ENCODE data around the gene SAG. TPM values are rescaled to one million over a fixed set of nuclear protein-coding genes. Genes with fewer than 3 reads are reported as not detected.

The SAG gene
- not detected for polyA plus RNA-seq

- H3K27ac Mint-ChIP-seq = no peak within 1 kb of the TSS
These were observed at the start of gene SAG for GRCh38 chr2:233307565-233307964. SAG (plus strand) TSS chr2:233307816; CDS start chr2:233309190, 1,374 bp downstream.

GRCh38 chr2:233258211-233258610, 49.4 kb upstream of the SAG start:
- H3K27ac Mint-ChIP-seq = peak overlapping the region in 1 of 3 donors; percentile 25
- H3K4me1 Mint-ChIP-seq = peaks cover 21 to 46% (median 45%) of the 10 kb centered on the region in 3 donors
- H3K36me3 Mint-ChIP-seq = peaks cover 7% of the 10 kb centered on the region
- H3K9me3 Mint-ChIP-seq = no peaks in the 10 kb centered on the region
- H3K27me3 Mint-ChIP-seq = no peaks in the 10 kb centered on the region
- H3K4me3 Mint-ChIP-seq = peak overlapping the region in 1 of 4 donors; percentile 47

More at GRCh38 chr2:233307565-233307964, at the start of gene SAG:
- Mint-ChIP-seq H3K36me3 (no peaks in the 10 kb centered on the region), H3K27me3 (peaks cover 5% of the 10 kb centered on the region), H3K4me3 (no peak within 1 kb of the TSS), H3K4me1 (peaks cover 6 to 11% (median 7%) of the 10 kb centered on the region in 3 donors), H3K9me3 (no peaks in the 10 kb centered on the region)

DNA sequence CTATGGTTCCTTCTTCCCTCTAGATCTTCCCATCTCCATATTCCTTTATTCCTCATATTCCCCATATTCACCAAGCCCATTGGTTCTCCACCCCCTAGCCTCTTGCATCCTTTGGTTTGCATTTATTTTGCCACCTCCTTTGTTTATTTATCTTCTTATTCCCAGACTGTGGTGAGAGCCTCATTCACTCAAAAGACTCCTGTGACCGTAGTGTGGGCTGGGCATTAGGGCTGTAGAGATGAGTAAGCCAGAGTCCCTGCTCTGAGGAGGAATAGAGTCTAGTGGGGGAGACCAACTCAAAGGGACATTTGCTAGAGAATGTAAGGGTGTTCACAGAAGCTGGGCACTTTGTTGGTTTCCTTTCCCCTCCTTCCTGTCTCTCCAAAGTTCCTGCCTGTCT, 47.9 kb upstream of the SAG start:
- H3K4me3 Mint-ChIP-seq = peak overlapping the region in 3 of 4 donors; percentile 12 to 49 (median 17)
- peak overlapping the region; percentile 39 to 71 (median 65) for H3K27ac Mint-ChIP-seq
- H3K4me1 Mint-ChIP-seq = peaks cover 11 to 38% (median 36%) of the 10 kb centered on the region in 3 donors
- H3K9me3 Mint-ChIP-seq = no peaks in the 10 kb centered on the region
- H3K36me3 Mint-ChIP-seq = peaks cover 9% of the 10 kb centered on the region
- no peaks in the 10 kb centered on the region for H3K27me3 Mint-ChIP-seq

GRCh38 chr2:233260661-233261060, 47.0 kb upstream of the SAG start:
- Mint-ChIP-seq H3K27ac (peak overlapping the region in 1 of 3 donors; percentile 18), H3K36me3 (peaks cover 11% of the 10 kb centered on the region), H3K4me1 (peaks cover 6 to 31% (median 29%) of the 10 kb centered on the region in 3 donors)

DNA sequence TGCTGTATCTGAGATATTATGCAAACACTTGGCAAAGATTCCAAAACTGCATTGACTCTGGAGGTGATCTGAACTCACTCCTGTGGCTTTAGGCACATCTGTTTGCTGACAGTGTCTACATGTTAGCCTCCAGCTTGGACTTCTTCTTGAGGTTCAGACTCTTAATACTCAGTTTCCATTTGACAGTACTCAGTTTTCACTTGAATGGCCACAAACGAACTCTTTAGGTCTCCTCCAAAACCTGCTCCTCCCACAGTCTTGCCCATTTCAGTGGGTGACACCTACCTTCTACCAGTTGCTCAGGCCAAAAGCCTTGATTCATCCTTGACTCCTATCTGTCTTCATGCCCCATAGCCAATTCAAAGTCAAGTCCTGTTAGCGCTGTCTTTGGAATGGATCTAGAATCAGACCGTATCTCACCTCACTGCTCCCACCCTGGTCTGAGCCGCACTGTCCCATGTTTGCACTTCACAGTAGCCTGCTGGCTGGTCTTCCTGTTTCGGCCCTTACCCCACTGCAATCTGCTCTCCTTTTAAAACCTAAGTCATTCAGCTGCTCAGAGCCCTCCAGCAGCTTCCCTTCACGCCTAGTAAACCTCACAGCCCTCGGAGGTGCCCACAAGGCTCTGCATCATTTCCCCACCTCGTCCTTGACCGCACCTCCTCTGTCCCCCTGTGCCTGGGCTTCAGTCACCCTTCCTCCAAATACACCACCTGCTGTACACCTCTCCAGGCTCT, 45.6 kb upstream of the SAG start:
- Mint-ChIP-seq H3K27me3 (no peaks in the 10 kb centered on the region), H3K36me3 (peaks cover 14% of the 10 kb centered on the region), H3K4me3 (peak overlapping the region in 1 of 4 donors; percentile 74), H3K27ac (peak overlapping the region in 2 of 3 donors; percentile 41 to 89), H3K9me3 (no peaks in the 10 kb centered on the region), H3K4me1 (peaks cover 8 to 30% (median 27%) of the 10 kb centered on the region in 3 donors)

More at GRCh38 chr2:233260661-233261060, 47.0 kb upstream of the SAG start:
- Mint-ChIP-seq H3K27me3 (no peaks in the 10 kb centered on the region), H3K9me3 (no peaks in the 10 kb centered on the region), H3K4me3 (no peak overlapping the region)

DNA sequence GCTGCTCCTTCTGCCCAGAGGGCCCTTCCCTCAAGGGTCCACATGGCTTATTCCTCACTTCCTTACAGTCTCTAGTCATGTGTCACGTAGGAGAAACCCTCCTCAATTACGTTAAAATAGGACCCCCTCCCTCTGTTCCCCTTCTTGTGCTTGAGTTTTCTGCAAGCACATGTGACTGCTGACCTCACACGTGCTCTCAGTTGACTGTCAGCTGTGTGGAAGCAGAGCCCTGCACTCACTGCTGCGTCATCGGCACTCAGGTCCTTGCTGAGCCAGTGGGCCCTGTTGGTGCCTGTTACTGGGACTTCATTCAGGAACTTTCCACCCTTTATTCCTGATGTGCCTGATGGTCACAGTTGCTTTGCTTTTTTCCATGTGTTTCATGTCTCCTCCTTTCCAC, 45.1 kb upstream of the SAG start:
- no peaks in the 10 kb centered on the region for H3K9me3 Mint-ChIP-seq
- peaks cover 14% of the 10 kb centered on the region for H3K36me3 Mint-ChIP-seq
- H3K4me1 Mint-ChIP-seq = peaks cover 12 to 34% (median 30%) of the 10 kb centered on the region in 3 donors
- peak overlapping the region in 1 of 4 donors; percentile 74 for H3K4me3 Mint-ChIP-seq
- H3K27ac Mint-ChIP-seq = peak overlapping the region; percentile 33 to 65 (median 51)
- no peaks in the 10 kb centered on the region for H3K27me3 Mint-ChIP-seq

- Mint-ChIP-seq H3K27ac (peak overlapping the region in 2 of 3 donors; percentile 33 to 51), H3K4me3 (no peak overlapping the region), H3K27me3 (no peaks in the 10 kb centered on the region), H3K4me1 (peaks cover 17 to 38% (median 35%) of the 10 kb centered on the region in 3 donors), H3K36me3 (peaks cover 14% of the 10 kb centered on the region), H3K9me3 (no peaks in the 10 kb centered on the region)
These were observed 44.5 kb upstream of the SAG start for GRCh38 chr2:233263045-233263570.

- no peak overlapping the region for H3K27ac Mint-ChIP-seq
- H3K4me1 Mint-ChIP-seq = peaks cover 30 to 48% (median 48%) of the 10 kb centered on the region in 3 donors
- H3K9me3 Mint-ChIP-seq = no peaks in the 10 kb centered on the region
- H3K4me3 Mint-ChIP-seq = no peak overlapping the region
- peaks cover 12% of the 10 kb centered on the region for H3K36me3 Mint-ChIP-seq
- H3K27me3 Mint-ChIP-seq = no peaks in the 10 kb centered on the region
These were observed 42.9 kb upstream of the SAG start for GRCh38 chr2:233264667-233265066.

DNA sequence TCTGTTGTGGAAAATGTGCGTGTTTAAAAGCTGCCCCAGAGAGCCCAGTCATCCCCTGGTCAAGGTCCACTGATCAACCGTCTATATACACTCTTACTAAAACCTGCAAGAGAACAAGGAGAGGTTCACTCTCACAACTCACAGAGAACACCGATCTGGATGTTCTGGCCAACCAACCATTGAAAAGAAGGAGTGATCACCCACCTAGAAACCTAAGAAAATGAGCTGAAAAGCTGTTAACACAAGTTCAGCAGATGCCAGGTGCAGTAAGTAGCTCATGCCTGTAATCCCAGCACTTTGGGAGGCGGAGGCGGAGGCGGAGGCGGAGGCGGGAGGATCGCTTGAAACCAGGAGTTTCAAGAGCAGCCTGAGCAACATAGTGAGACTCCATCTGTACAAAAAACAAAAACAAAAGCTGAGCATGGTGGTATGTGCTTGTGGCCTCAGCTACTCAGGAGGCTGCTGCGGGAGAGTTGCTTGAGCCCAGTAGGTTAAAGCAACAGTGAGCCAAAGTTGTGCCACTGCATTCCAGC, 41.7 kb upstream of the SAG start:
- Mint-ChIP-seq H3K27me3 (no peaks in the 10 kb centered on the region), H3K4me3 (peak overlapping the region in 1 of 4 donors; percentile 74), H3K27ac (peak overlapping the region; percentile 79 to 98 (median 81)), H3K36me3 (peaks cover 14% of the 10 kb centered on the region), H3K4me1 (peaks cover 40 to 55% (median 53%) of the 10 kb centered on the region in 3 donors), H3K9me3 (no peaks in the 10 kb centered on the region)

DNA sequence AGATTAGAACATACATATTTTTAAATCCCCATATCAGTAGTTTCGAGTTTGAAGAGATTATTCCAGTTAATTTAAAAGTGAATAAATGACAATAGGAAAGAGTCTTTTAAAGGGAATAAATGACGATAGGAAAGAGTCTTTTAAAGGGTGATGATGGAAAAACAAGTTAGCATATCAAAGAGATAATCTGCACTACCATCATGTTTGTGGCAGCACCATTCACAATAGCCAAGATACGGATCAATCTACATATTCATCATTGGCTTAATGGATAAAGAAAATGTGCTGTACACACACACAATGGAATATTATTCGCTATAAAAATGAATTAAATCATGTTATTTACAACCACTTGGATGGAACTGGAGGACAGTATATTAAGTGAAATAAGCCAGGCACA, 41.1 kb upstream of the SAG start:
- H3K27me3 Mint-ChIP-seq = no peaks in the 10 kb centered on the region
- peaks cover 15% of the 10 kb centered on the region for H3K36me3 Mint-ChIP-seq
- H3K27ac Mint-ChIP-seq = peak overlapping the region; percentile 39 to 98 (median 80)
- H3K4me3 Mint-ChIP-seq = peak overlapping the region in 2 of 4 donors; percentile 39 to 65
- H3K9me3 Mint-ChIP-seq = no peaks in the 10 kb centered on the region
- peaks cover 38 to 53% (median 49%) of the 10 kb centered on the region in 3 donors for H3K4me1 Mint-ChIP-seq

DNA sequence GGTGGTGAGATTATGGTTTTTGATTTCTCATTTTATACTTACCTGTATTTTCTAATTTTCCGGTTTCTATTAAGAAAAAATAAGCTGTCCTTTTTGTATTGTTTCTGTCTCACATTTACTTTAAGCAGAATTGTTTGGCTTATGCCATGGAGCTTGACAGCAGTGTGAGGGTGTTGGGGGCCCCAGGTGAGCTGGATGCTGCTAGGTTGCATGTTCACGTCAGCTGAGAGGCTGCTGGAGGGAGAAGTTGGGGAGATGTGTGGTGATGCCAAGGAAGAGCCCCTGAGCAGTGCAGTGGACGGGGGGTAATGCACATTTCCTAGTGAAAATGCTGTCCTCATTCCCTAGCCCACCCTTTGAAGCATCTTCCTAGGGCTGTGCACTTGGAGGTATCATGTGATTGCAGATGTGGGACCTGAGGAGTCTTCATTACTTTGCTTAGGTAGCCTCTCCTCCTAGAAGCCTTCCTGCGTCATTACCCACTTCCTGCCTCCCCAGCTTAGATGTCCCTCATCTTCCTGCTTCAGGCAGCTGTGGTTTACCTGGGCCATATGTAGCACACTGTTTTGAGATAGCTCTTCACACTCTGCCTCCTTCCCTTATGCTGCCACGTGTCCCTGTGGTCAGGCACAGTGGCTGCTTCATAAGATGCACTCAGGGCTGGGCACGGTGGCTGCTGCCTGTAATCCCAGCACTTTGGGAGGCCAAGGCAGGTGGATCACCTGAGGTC, 39.9 kb upstream of the SAG start:
- Mint-ChIP-seq H3K36me3 (peaks cover 15% of the 10 kb centered on the region), H3K9me3 (no peaks in the 10 kb centered on the region), H3K27ac (peak overlapping the region; percentile 80 to 98 (median 96)), H3K4me3 (peak overlapping the region; percentile 15 to 87 (median 70)), H3K4me1 (peaks cover 38 to 45% (median 42%) of the 10 kb centered on the region in 3 donors), H3K27me3 (no peaks in the 10 kb centered on the region)

- peaks cover 38 to 47% (median 45%) of the 10 kb centered on the region in 3 donors for H3K4me1 Mint-ChIP-seq
- peaks cover 9% of the 10 kb centered on the region for H3K36me3 Mint-ChIP-seq
- H3K27me3 Mint-ChIP-seq = no peaks in the 10 kb centered on the region
- H3K4me3 Mint-ChIP-seq = peak overlapping the region in 3 of 4 donors; percentile 53 to 83 (median 67)
- H3K27ac Mint-ChIP-seq = peak overlapping the region; percentile 82 to 90 (median 84)
- no peaks in the 10 kb centered on the region for H3K9me3 Mint-ChIP-seq
These were observed 37.2 kb upstream of the SAG start for GRCh38 chr2:233270366-233270765.

GRCh38 chr2:233270951-233271350, 36.7 kb upstream of the SAG start:
- Mint-ChIP-seq H3K27me3 (no peaks in the 10 kb centered on the region), H3K4me1 (peaks cover 36 to 47% (median 43%) of the 10 kb centered on the region in 3 donors), H3K36me3 (peaks cover 7% of the 10 kb centered on the region), H3K9me3 (no peaks in the 10 kb centered on the region), H3K27ac (peak overlapping the region; percentile 82 to 90 (median 84)), H3K4me3 (peak overlapping the region in 3 of 4 donors; percentile 53 to 83 (median 67))

- H3K27ac Mint-ChIP-seq = peak overlapping the region in 1 of 3 donors; percentile 11
- H3K4me3 Mint-ChIP-seq = no peak overlapping the region
- no peaks in the 10 kb centered on the region for H3K27me3 Mint-ChIP-seq
- peaks cover 5% of the 10 kb centered on the region for H3K36me3 Mint-ChIP-seq
- H3K4me1 Mint-ChIP-seq = peaks cover 34 to 45% (median 42%) of the 10 kb centered on the region in 3 donors
- H3K9me3 Mint-ChIP-seq = no peaks in the 10 kb centered on the region
These were observed 35.9 kb upstream of the SAG start for GRCh38 chr2:233271693-233272092.
